Neural progenitor cell (in vitro differentiated cells): ENCODE results near the gene TAGAP. TPM values are rescaled to one million over a fixed set of nuclear protein-coding genes. Genes with fewer than 3 reads are reported as not detected.
"Not testable (repeated sequence)": the region's sequence is repeated elsewhere in the genome, so short reads cannot be mapped to it uniquely, and the experiment has no call there.

ENCODE experiments used
- DNase-seq: peaks from one replicate; pipeline ENCODE4 v3.0.0-alpha.2; 2016; ENCODE audit warnings: low spot score
- H2AFZ ChIP-seq: fragments of 200-600 bp; sonication (generic); replicated peaks from 2 replicates; pipeline ENCODE4 v1.6.1; 2016; ENCODE audit warnings: antibody characterized with exemption
- H3F3A ChIP-seq: fragments of 200-600 bp; sonication (generic); 2 replicates; pipeline ENCODE4 v1.6.1; 2016; ENCODE audit warnings: antibody characterized with exemption, low read depth
- H3K27ac ChIP-seq: fragments of 200-600 bp; sonication (generic); 2 replicates; pipeline ENCODE4 v1.5.1; 2016; ENCODE audit warnings: mild to moderate bottlenecking
- H3K27me3 ChIP-seq: fragments of 200-600 bp; sonication (generic); 2 replicates; pipeline ENCODE4 v1.6.1; 2016; ENCODE audit warnings: mild to moderate bottlenecking, moderate library complexity
- H3K36me3 ChIP-seq: fragments of 200-600 bp; sonication (generic); 2 replicates; pipeline ENCODE4 v1.5.1; 2016
- H3K4me1 ChIP-seq: fragments of 200-600 bp; sonication (generic); 2 replicates; pipeline ENCODE4 v1.6.1; 2016; ENCODE audit warnings: mixed run types
- H3K4me2 ChIP-seq: fragments of 200-600 bp; sonication (generic); 2 replicates; pipeline ENCODE4 v1.6.1; 2016
- H3K4me3 ChIP-seq: fragments of 200-600 bp; sonication (generic); 2 replicates; pipeline ENCODE4 v1.5.1; 2016
- H3K79me2 ChIP-seq: fragments of 200-600 bp; sonication (generic); 2 replicates; pipeline ENCODE4 v1.6.1; 2016; ENCODE audit warnings: low read depth
- H3K9ac ChIP-seq: fragments of 200-600 bp; sonication (generic); 2 replicates; pipeline ENCODE4 v1.6.1; 2016
- H3K9me3 ChIP-seq: fragments of 200-600 bp; sonication (generic); 2 replicates; pipeline ENCODE4 v1.5.1; 2016; ENCODE audit warnings: low read depth
- H4K20me1 ChIP-seq: fragments of 200-600 bp; sonication (generic); 2 replicates; pipeline ENCODE4 v1.6.1; 2016; ENCODE audit warnings: low read depth
- H3K27ac Mint-ChIP-seq: 3 replicates; pipeline ENCODE4 v1.8.0; 2021; ENCODE audit warnings: mixed read lengths
- H3K27me3 Mint-ChIP-seq: 2 replicates; pipeline ENCODE4 v1.8.0; 2022; ENCODE audit warnings: low read depth, mild to moderate bottlenecking, inconsistent platforms, moderate library complexity, mixed read lengths; ENCODE audit not compliant: insufficient read depth
- H3K36me3 Mint-ChIP-seq: 3 replicates; pipeline ENCODE4 v1.8.0; 2021; ENCODE audit warnings: mixed read lengths
- H3K4me1 Mint-ChIP-seq: 3 replicates; pipeline ENCODE4 v1.8.0; 2021; ENCODE audit warnings: mixed read lengths
- H3K4me3 Mint-ChIP-seq: 3 replicates; pipeline ENCODE4 v1.8.0; 2021; ENCODE audit warnings: mild to moderate bottlenecking, moderate library complexity, mixed read lengths
- H3K9me3 Mint-ChIP-seq: 3 replicates; pipeline ENCODE4 v1.8.0; 2020; ENCODE audit warnings: mixed read lengths
- EZH2 ChIP-seq: fragments of 200-600 bp; sonication (generic); IDR thresholded peaks from 2 replicates; pipeline ENCODE4 v1.6.1; 2017; ENCODE audit warnings: antibody characterized with exemption, mild to moderate bottlenecking, moderate library complexity
- EZH2phosphoT487 ChIP-seq: fragments of 200-600 bp; sonication (generic); IDR thresholded peaks from 2 replicates; pipeline ENCODE4 v1.6.1; 2017; ENCODE audit warnings: antibody characterized with exemption
- total RNA-seq: library from RNA; depleted of rRNA; stranded (reverse); fragments of >200 nt; gene quantifications from 2 replicates; pipeline ENCODE4 v1.2.3, GENCODE V29; 2015; ENCODE audit warnings: low replicate concordance
- TF ChIP-seq, protein P1 (sequence below): fragments of 200-600 bp; sonication (generic); IDR thresholded peaks from 2 replicates; pipeline ENCODE4 v1.5.1; 2017; ENCODE audit warnings: antibody characterized with exemption, mild to moderate bottlenecking

TAGAP gene
- total RNA-seq, 1 donor from 2014 or later: not detected

DNA sequence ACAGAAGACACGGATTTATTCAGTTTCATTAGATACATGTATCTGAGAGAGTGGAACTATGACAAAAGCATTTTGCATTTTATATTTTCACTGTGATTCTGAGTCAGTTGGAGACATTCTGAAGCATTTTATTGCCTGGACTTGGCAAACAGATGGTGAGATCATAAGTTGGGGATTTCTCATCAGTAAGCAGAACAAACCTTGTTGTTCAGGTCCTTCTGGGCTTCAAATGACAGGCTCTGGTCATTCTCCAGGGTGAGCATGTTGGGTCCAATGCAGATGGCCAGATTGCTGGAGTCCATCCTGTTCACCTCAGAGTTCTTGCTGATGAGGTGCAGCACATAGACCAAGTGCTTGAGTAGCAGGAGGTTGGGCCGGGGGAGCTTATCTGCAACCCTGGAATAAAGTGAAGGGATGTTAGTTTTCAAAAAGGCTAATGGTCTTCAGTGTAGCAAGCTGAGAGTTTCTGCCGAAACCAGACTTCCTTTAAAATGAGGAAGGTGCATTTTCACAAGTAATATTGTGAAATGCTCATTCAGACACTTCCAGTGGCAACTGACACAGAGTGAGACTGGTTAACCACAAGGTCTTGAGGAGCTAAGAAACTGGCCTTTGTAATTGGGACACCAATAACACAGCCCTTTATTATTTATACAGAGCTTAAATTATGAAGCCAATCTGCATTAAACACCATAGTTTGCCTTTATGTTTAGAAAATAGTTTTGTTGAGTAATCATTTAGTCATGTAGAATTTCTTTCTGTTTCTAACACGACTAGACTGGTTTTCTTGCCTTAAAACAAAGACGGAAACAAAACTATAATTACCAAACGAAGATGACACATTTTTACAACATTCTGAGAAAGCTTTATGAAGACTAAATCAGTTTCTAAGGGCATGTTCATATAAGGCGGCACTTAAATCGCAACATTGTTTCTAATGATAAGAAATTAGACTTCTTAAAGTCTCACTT, 5.6 kb downstream of the TAGAP start:
- Mint-ChIP-seq H3K4me3 (no peak overlapping the region), H3K27ac (no peak overlapping the region), H3K36me3 (no peaks in the 10 kb centered on the region), H3K27me3 (no peaks in the 10 kb centered on the region), H3K9me3 (no peaks in the 10 kb centered on the region), H3K4me1 (peaks cover 4% of the 10 kb centered on the region)
- H3K27ac ChIP-seq: no peak overlapping the region
- H3K27me3 ChIP-seq: no peaks in the 10 kb centered on the region
- H3K36me3 ChIP-seq: no peaks in the 10 kb centered on the region
- no peaks in the 10 kb centered on the region for H3K4me1 ChIP-seq
- H3K79me2 ChIP-seq: no peaks in the 10 kb centered on the region
- no peak overlapping the region for H3K9ac ChIP-seq
- no peak overlapping the region for H3K4me2 ChIP-seq
- H4K20me1 ChIP-seq: no peaks in the 10 kb centered on the region
- no peaks in the 10 kb centered on the region for H3F3A ChIP-seq
- no peak for DNase-seq
- no peak overlapping the region for H2AFZ ChIP-seq
- TF ChIP-seq, protein P1, sequence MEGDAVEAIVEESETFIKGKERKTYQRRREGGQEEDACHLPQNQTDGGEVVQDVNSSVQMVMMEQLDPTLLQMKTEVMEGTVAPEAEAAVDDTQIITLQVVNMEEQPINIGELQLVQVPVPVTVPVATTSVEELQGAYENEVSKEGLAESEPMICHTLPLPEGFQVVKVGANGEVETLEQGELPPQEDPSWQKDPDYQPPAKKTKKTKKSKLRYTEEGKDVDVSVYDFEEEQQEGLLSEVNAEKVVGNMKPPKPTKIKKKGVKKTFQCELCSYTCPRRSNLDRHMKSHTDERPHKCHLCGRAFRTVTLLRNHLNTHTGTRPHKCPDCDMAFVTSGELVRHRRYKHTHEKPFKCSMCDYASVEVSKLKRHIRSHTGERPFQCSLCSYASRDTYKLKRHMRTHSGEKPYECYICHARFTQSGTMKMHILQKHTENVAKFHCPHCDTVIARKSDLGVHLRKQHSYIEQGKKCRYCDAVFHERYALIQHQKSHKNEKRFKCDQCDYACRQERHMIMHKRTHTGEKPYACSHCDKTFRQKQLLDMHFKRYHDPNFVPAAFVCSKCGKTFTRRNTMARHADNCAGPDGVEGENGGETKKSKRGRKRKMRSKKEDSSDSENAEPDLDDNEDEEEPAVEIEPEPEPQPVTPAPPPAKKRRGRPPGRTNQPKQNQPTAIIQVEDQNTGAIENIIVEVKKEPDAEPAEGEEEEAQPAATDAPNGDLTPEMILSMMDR: no peak
- TF ChIP-seq EZH2: no peak
- no peak for TF ChIP-seq EZH2phosphoT487
- no peaks in the 10 kb centered on the region for H3K9me3 ChIP-seq
- H3K4me3 ChIP-seq: no peak overlapping the region

DNA sequence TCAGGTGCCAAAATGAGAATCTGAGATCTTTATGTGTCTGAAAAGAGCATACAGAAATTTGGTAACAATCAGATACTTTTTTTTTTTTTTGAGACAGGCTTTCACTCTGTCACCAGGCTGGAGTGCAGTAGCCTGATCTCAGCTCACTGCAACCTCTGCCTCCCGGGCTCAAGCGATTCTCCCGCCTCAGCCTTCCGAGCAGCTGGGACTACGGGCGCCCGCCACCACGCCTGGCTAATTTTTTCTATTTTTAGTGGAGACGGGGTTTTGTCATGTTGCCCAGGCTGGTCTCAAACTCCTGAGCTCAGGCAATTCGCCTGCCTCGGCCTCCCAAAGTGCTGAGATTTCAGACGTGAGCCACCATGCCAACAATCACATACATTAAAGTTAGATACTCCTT, 6.5 kb downstream of the TAGAP start:
- not testable (repeated sequence) for H3F3A ChIP-seq, H3K4me1 Mint-ChIP-seq, H3K27me3 ChIP-seq, H3K9me3 Mint-ChIP-seq, H3K27me3 Mint-ChIP-seq, H3K79me2 ChIP-seq, DNase-seq, H3K36me3 Mint-ChIP-seq, H4K20me1 ChIP-seq, H3K9ac ChIP-seq, H3K4me1 ChIP-seq, H3K9me3 ChIP-seq, H3K27ac ChIP-seq, H3K4me3 Mint-ChIP-seq, H3K27ac Mint-ChIP-seq, H2AFZ ChIP-seq, H3K4me2 ChIP-seq, H3K4me3 ChIP-seq, H3K36me3 ChIP-seq

DNA sequence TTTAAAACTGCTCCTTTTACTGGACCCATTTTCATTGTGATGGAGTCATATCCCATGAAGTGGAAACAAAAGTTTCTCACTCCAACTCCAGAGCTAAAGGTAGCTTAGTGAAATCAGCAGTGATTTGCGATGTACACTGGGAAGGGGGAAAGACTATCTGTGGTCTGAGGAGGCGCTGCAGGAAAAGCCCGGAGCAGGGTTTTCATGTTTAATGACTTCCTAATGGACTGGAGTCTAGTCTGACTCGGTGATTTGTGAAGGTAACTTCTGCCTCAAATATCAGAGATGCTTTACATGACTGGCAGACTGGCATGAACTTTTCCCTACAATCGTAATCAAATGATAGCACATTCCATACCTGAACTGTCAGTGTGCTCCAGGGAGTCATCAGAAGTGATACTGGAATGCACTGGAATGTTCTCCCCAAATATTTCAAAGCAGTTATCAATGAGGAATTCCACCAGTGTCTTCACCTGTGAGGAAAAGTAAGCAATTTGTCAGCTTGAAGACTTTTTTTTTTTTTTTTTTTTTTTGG, 7.0 kb downstream of the TAGAP start:
- Histone ChIP-seq H3K36me3 (no peaks in the 10 kb centered on the region), H3K4me2 (no peak overlapping the region), H2AFZ (no peak overlapping the region), H3F3A (no peaks in the 10 kb centered on the region), H3K9ac (no peak overlapping the region), H4K20me1 (no peaks in the 10 kb centered on the region), H3K27me3 (no peaks in the 10 kb centered on the region), H3K4me3 (no peak overlapping the region), H3K9me3 (no peaks in the 10 kb centered on the region), H3K79me2 (no peaks in the 10 kb centered on the region), H3K27ac (no peak overlapping the region), H3K4me1 (no peaks in the 10 kb centered on the region)
- Mint-ChIP-seq H3K9me3 (no peaks in the 10 kb centered on the region), H3K4me1 (peaks cover 4% of the 10 kb centered on the region), H3K36me3 (no peaks in the 10 kb centered on the region), H3K4me3 (no peak overlapping the region), H3K27me3 (no peaks in the 10 kb centered on the region), H3K27ac (no peak overlapping the region)
- TF ChIP-seq EZH2 (no peak), EZH2phosphoT487 (no peak)
- TF ChIP-seq, protein P1: no peak
- no peak for DNase-seq

DNA sequence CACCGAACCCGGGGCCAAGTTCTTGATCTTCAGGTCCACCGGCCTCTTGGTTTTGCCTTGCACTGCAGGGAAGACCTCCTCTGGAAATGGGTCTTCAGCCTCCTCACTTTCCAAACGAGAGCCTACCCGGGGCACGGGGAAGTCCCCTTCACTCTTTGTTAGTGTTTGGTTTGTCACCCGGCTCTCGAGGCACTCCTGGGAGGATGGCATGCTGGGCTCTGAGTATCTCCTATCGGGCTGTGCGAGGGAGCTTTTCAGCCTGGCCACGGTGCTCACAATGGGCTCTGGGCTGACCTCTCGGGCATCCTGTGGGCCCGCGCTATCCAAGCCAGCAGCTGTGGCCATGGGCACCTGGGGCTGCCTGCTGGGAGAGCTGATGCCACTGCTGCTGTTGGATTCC, 8.1 kb downstream of the TAGAP start:
- Histone ChIP-seq H3K27ac (no peak overlapping the region), H3K4me1 (no peaks in the 10 kb centered on the region), H4K20me1 (no peaks in the 10 kb centered on the region), H3K79me2 (no peaks in the 10 kb centered on the region), H3K4me3 (no peak overlapping the region), H3K9ac (no peak overlapping the region), H2AFZ (no peak overlapping the region), H3F3A (no peaks in the 10 kb centered on the region), H3K9me3 (no peaks in the 10 kb centered on the region), H3K27me3 (no peaks in the 10 kb centered on the region), H3K36me3 (no peaks in the 10 kb centered on the region), H3K4me2 (no peak overlapping the region)
- TF ChIP-seq, protein P1: no peak
- TF ChIP-seq EZH2 (no peak), EZH2phosphoT487 (no peak)
- DNase-seq: no peak
- H3K9me3 Mint-ChIP-seq: no peaks in the 10 kb centered on the region
- no peaks in the 10 kb centered on the region for H3K27me3 Mint-ChIP-seq
- no peaks in the 10 kb centered on the region for H3K4me1 Mint-ChIP-seq
- no peak overlapping the region for H3K4me3 Mint-ChIP-seq
- H3K36me3 Mint-ChIP-seq: no peaks in the 10 kb centered on the region
- no peak overlapping the region for H3K27ac Mint-ChIP-seq
